Upper lobe of left lung (tissue), 6 donors: ENCODE measurements around the gene FOXO1. TPM values are rescaled to one million over a fixed set of nuclear protein-coding genes. Genes with fewer than 3 reads are reported as not detected.

Source experiments
- ATAC-seq, 2 donors: fragments of 200-7000 bp; cut with Tn5 transposase; one replicate each; pipeline ENCODE4 v1.9.1; 2022; ENCODE audit warnings: mild to moderate bottlenecking in 2 of 2, moderate library complexity in 2 of 2; ENCODE audit not compliant: low FRiP score in 2 of 2
- DNase-seq, 2 donors: peaks; one replicate each; pipeline ENCODE4 v3.0.0-alpha.2; 2019 to 2020
- H3K27ac ChIP-seq, 4 donors: fragments of 200-600 bp; sonication (generic); one replicate each; pipeline ENCODE4 v1.5.1; 2016 to 2019
- H3K27me3 ChIP-seq, 4 donors: fragments of 200-600 bp; sonication (generic); one replicate each; pipeline ENCODE4 v1.5.1; 2017 to 2019
- H3K36me3 ChIP-seq, 4 donors: fragments of 200-600 bp; sonication (generic); one replicate each; pipeline ENCODE4 v1.5.1; 2016 to 2019
- H3K4me1 ChIP-seq, 4 donors: fragments of 200-600 bp; sonication (generic); one replicate each; pipeline ENCODE4 v1.5.1; 2018 to 2019
- H3K4me3 ChIP-seq, 4 donors: fragments of 200-600 bp; sonication (generic); one replicate each; pipeline ENCODE4 v1.5.1; 2017 to 2019; ENCODE audit warnings: mild to moderate bottlenecking in 2 of 4, moderate library complexity in 1 of 4
- H3K9me3 ChIP-seq, 4 donors: fragments of 200-600 bp; sonication (generic); one replicate each; pipeline ENCODE4 v1.5.1; 2018 to 2019
- EP300 ChIP-seq, 4 donors: sonication (generic); formaldehyde crosslinking; IDR thresholded peaks; one replicate each; pipeline ENCODE4 v1.5.1; 2017; ENCODE audit warnings: antibody characterized with exemption in 4 of 4, control low read depth in 2 of 4
- POLR2A ChIP-seq, 4 donors: fragments of 450-650 bp; IDR thresholded peaks; one replicate each; pipeline ENCODE4 v1.5.1; 2016 to 2017; ENCODE audit warnings: antibody characterized with exemption in 4 of 4, mild to moderate bottlenecking in 2 of 4
- POLR2AphosphoS5 ChIP-seq, 2 donors: sonication (generic); formaldehyde crosslinking; IDR thresholded peaks; one replicate each; pipeline ENCODE4 v1.5.1; 2017; ENCODE audit warnings: antibody characterized with exemption in 2 of 2
- WGBS, 2 donors: methylation state at CpG; one replicate each; pipeline ENCODE4 v1.1.5; 2017 to 2018; 5-methylcytosine and 5-hydroxymethylcytosine counted together
- total RNA-seq, 6 donors: library from RNA; depleted of rRNA in 4 of 6; stranded (reverse); fragments of >200 nt in 4 of 6; gene quantifications; one replicate each; pipeline versions ENCODE4 v1.1.0 to v1.2.1, GENCODE V29; 2016 to 2021
- TF ChIP-seq, protein P1 (sequence below), 6 experiments: fragments of 450-650 bp in 4 of 6; fragments of 200-600 bp in 2 of 6; sonication (generic) in 2 of 6; IDR thresholded peaks; one replicate each; pipeline ENCODE4 v1.5.1; 2016 to 2019; ENCODE audit warnings: antibody characterized with exemption in 6 of 6
- donor health status: DM: no; HTN: no; CAD: no; lungs with moderate emphysema.
- donor health status: DM: no; HTN: yes; CAD: no; lungs with severe emphysema.

The FOXO1 gene
- total RNA-seq, 6 donors from 2014 or later, result 23.0 to 36.8 (median 31.2) TPM

DNA sequence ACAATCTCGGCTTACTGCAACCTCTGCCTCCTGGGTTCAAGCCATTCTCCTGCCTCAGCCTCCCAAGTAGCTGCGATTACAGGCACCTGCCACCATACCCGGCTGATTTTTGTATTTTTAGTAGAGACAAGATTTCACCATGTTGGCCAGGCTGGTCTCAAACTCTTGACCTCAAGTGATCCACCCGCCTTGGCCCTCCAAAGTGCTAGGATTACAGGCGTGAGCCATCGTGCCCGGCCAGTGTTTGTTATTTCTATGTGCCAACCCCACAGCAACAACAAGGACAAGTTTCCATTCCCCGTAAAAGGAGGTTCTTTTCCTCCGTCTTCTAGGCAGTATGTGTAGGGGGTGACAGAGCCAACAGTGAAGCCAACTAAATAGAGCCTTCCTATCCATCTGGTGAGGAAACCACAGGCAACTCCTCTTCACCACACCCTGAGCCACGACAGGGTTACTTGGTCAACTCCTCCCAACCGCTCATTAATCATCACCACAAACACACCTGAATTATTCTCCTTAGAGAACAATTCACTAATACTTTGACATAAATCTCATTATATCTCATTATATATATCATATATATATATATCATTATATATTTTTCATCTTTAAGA lies 25.5 kb downstream of the FOXO1 start:
- DNase-seq (no peak), ATAC-seq (no peak)
- H3K27ac ChIP-seq, result no peak overlapping the region
- peaks cover 40 to 53% (median 46%) of the 10 kb centered on the region in 4 donors for H3K4me1 ChIP-seq
- no peaks in the 10 kb centered on the region for H3K27me3 ChIP-seq
- 88% methylated on average over 11 of the region's 11 CpGs for WGBS, 2 donors
- H3K9me3 ChIP-seq, result no peaks in the 10 kb centered on the region
- H3K36me3 ChIP-seq, result no peaks in the 10 kb centered on the region
- TF ChIP-seq, protein P1, sequence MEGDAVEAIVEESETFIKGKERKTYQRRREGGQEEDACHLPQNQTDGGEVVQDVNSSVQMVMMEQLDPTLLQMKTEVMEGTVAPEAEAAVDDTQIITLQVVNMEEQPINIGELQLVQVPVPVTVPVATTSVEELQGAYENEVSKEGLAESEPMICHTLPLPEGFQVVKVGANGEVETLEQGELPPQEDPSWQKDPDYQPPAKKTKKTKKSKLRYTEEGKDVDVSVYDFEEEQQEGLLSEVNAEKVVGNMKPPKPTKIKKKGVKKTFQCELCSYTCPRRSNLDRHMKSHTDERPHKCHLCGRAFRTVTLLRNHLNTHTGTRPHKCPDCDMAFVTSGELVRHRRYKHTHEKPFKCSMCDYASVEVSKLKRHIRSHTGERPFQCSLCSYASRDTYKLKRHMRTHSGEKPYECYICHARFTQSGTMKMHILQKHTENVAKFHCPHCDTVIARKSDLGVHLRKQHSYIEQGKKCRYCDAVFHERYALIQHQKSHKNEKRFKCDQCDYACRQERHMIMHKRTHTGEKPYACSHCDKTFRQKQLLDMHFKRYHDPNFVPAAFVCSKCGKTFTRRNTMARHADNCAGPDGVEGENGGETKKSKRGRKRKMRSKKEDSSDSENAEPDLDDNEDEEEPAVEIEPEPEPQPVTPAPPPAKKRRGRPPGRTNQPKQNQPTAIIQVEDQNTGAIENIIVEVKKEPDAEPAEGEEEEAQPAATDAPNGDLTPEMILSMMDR (IDR thresholded peaks at IDR 0.05), result no peak
- TF ChIP-seq EP300 (IDR thresholded peaks at IDR 0.05) (no peak), POLR2AphosphoS5 (IDR thresholded peaks at IDR 0.05) (no peak), POLR2A (IDR thresholded peaks at IDR 0.05) (no peak)
- H3K4me3 ChIP-seq, result no peak overlapping the region

DNA sequence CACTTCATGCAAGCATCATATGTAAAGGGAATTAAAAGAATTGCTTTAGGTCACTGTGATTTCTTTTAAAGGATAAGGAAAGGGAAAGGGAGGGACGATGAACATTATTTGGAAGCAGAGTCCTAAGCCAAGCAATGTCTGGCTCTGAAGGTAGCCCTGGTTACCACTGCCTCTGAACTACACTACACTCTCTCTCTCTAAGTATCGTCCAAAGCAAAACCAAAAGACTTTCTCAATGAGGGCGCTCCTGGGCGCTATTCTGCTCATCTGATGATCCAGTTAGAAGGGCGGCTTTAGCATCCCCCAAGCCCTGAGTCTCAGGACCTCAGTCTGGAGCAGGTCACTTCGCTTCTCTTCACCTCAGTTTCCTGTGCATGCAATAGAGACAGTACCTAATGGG lies 26.2 kb downstream of the FOXO1 start:
- TF ChIP-seq, protein P1 (IDR thresholded peaks at IDR 0.05), result no peak
- no peak for TF ChIP-seq POLR2AphosphoS5 (IDR thresholded peaks at IDR 0.05)
- TF ChIP-seq POLR2A (IDR thresholded peaks at IDR 0.05), result no peak
- no peak for TF ChIP-seq EP300 (IDR thresholded peaks at IDR 0.05)
- Histone ChIP-seq H3K9me3 (no peaks in the 10 kb centered on the region), H3K4me3 (no peak overlapping the region), H3K27ac (no peak overlapping the region), H3K27me3 (no peaks in the 10 kb centered on the region), H3K4me1 (peaks cover 36 to 48% (median 40%) of the 10 kb centered on the region in 4 donors), H3K36me3 (no peaks in the 10 kb centered on the region)
- DNase-seq (no peak), ATAC-seq (no peak)
- 82 to 86% methylated on average over 6 of the region's 6 CpGs for WGBS, 2 donors

DNA sequence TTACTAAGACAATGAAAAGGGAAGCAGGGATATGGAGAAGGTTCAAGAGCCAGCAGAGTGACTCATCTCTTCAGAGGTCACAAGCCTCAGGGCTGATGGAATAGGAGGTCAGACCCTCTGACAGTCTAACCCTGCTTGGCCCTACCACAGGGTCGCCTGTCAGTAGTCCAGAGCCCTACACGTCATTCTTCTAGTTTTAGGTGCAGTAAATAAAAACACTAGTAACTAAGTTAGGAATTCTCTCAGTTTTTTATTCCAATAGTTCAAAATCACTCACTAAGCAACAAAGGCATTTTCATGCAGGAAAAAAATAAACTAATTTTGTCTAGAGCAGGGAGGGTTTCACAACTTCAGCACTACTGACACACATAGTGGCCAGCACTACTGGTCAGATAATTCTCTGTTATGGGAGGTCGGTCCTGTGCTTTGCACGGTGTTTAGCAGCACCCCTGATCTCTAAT lies 27.2 kb downstream of the FOXO1 start:
- no peaks in the 10 kb centered on the region for H3K27me3 ChIP-seq
- DNase-seq, result peak in 1 of 2 donors; percentile 57
- H3K9me3 ChIP-seq, result no peaks in the 10 kb centered on the region
- peak overlapping the region in 3 of 4 donors; percentile 2 to 59 (median 54) for H3K27ac ChIP-seq
- peaks cover 30 to 52% (median 34%) of the 10 kb centered on the region in 4 donors for H3K4me1 ChIP-seq
- H3K36me3 ChIP-seq, result no peaks in the 10 kb centered on the region
- 52 to 59% methylated on average over 4 of the region's 4 CpGs for WGBS, 2 donors
- TF ChIP-seq POLR2AphosphoS5 (IDR thresholded peaks at IDR 0.05), result no peak
- no peak overlapping the region for H3K4me3 ChIP-seq
- peak; percentile 82 to 91 for ATAC-seq

DNA sequence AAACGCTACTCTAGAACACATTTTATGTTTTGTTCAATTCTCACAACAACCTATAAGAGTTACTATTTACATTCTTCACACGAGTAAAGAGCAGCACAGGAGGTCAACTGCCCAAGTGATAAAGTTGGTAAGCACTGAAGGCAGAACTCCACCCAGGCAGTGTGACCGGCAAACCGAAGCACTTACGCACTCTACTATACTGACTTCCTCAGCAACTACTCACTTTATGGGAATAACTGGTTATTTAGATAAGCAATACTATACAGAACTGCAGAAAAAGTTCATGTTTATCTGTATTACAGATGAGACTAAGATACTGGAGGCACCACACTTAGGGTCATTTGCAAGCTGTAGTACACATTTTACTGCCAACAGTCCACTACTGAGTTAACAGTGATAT lies 28.8 kb downstream of the FOXO1 start:
- TF ChIP-seq POLR2AphosphoS5 (IDR thresholded peaks at IDR 0.05) (no peak), EP300 (IDR thresholded peaks at IDR 0.05) (peak in 1 of 4 donors; percentile 13), POLR2A (IDR thresholded peaks at IDR 0.05) (no peak)
- TF ChIP-seq, protein P1 (IDR thresholded peaks at IDR 0.05), result no peak
- DNase-seq (no peak), ATAC-seq (peak in 1 of 2 donors; percentile 37)
- Histone ChIP-seq H3K27ac (peak overlapping the region in 1 of 4 donors; percentile 9), H3K36me3 (no peaks in the 10 kb centered on the region), H3K4me3 (no peak overlapping the region), H3K27me3 (no peaks in the 10 kb centered on the region), H3K4me1 (peaks cover 26 to 55% (median 34%) of the 10 kb centered on the region in 4 donors), H3K9me3 (no peaks in the 10 kb centered on the region)
- 25 to 33% methylated on average over 5 of the region's 5 CpGs for WGBS, 2 donors

DNA sequence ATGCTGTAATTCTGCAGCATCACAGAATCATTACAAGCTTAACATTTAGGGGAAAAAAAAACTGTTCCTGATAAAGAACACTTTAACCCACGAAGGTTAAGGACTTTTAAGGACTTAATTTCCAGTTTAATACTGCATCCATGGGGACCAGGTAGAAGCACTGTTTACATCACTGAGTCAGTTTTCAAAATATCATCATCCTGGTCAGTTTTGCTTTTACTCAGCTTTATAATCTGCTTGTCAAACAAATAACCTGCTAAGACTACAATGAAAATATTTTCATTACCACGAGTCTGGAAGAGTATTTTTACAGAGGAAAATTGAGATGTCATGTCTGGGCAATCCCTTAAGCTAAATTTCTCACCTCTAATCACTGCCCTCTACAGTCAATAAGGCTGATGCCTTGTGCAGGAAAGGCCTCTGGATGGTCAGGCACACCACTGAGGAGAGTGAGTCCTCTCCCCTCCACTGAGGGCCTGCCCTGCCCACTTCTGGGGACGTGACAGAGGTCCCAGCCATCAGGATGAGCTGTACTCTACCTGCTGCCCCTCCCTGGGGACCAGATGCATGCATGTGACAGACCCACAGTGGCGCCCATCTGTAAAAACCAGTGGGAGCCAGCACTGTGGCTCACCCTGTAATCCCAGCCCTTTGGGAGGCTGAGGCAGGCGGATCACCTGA lies 31.0 kb downstream of the FOXO1 start:
- TF ChIP-seq POLR2AphosphoS5 (IDR thresholded peaks at IDR 0.05), result no peak
- no peak for TF ChIP-seq POLR2A (IDR thresholded peaks at IDR 0.05)
- TF ChIP-seq, protein P1 (IDR thresholded peaks at IDR 0.05), result no peak
- TF ChIP-seq EP300 (IDR thresholded peaks at IDR 0.05), result no peak
- Histone ChIP-seq H3K27ac (no peak overlapping the region), H3K27me3 (no peaks in the 10 kb centered on the region), H3K4me3 (no peak overlapping the region), H3K4me1 (peaks cover 27 to 60% (median 38%) of the 10 kb centered on the region in 4 donors), H3K36me3 (peaks cover 0 to 4% (median 0%) of the 10 kb centered on the region in 4 donors), H3K9me3 (no peaks in the 10 kb centered on the region)
- WGBS, 2 donors, result 65 to 68% methylated on average over 4 of the region's 5 CpGs
- ATAC-seq, result no peak
- no peak for DNase-seq
